ENCODE results near the gene IQSEC3. TPM values are rescaled to one million over a fixed set of nuclear protein-coding genes. Genes with fewer than 3 reads are reported as not detected.

Gene IQSEC3
- total and polyA plus RNA-seq, 2 donors from 2014 or later = 1.4 to 6.9 TPM

GRCh38 chr12:227286-227915 is 160.8 kb downstream of the IQSEC3 start:
- Histone ChIP-seq H3K4me3 (ENCODE audit: low read length in 3 of 3) (no peak overlapping the region), H3K27ac (ENCODE audit: low read depth in 2 of 2, low read length in 2 of 2) (no peak overlapping the region), H3K9ac (ENCODE audit: low read length in 3 of 3) (no peak overlapping the region), H3K36me3 (ENCODE audit: control insufficient read depth in 2 of 3, insufficient read depth in 3 of 3, low read length in 3 of 3) (peaks cover 0 to 31% (median 5%) of the 10 kb centered on the region in 3 donors), H3K9me3 (ENCODE audit: control insufficient read depth in 2 of 3, insufficient read depth in 1 of 3, low read length in 3 of 3) (no peaks in the 10 kb centered on the region), H3K4me1 (ENCODE audit: control insufficient read depth in 2 of 3, insufficient read depth in 2 of 3, low read depth in 1 of 3, low read length in 3 of 3) (peaks cover 0 to 4% (median 0%) of the 10 kb centered on the region in 3 donors), H3K27me3 (ENCODE audit: control insufficient read depth, insufficient read depth, low read length) (no peaks in the 10 kb centered on the region)
- intact Hi-C loops (cut with DNase I) = no loop called here
- TF ChIP-seq, protein P1, sequence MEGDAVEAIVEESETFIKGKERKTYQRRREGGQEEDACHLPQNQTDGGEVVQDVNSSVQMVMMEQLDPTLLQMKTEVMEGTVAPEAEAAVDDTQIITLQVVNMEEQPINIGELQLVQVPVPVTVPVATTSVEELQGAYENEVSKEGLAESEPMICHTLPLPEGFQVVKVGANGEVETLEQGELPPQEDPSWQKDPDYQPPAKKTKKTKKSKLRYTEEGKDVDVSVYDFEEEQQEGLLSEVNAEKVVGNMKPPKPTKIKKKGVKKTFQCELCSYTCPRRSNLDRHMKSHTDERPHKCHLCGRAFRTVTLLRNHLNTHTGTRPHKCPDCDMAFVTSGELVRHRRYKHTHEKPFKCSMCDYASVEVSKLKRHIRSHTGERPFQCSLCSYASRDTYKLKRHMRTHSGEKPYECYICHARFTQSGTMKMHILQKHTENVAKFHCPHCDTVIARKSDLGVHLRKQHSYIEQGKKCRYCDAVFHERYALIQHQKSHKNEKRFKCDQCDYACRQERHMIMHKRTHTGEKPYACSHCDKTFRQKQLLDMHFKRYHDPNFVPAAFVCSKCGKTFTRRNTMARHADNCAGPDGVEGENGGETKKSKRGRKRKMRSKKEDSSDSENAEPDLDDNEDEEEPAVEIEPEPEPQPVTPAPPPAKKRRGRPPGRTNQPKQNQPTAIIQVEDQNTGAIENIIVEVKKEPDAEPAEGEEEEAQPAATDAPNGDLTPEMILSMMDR (IDR thresholded peaks at IDR 0.05; ENCODE audit: borderline replicate concordance, extremely low read depth, insufficient read depth) = no peak
- DNase-seq = peak in 1 of 5 donors; percentile 24
- FAIRE-seq = no peak

Other genes starting within 250 kb of the IQSEC3 start
- gene SLC6A12, start 147.4 kb downstream of the IQSEC3 start, total RNA-seq = 130 TPM
- 45.6 TPM for gene SLC6A12, start 147.4 kb downstream of the IQSEC3 start, polyA plus RNA-seq (ENCODE audit: insufficient read depth, low read depth, low replicate concordance)
- gene SLC6A13, start 196.1 kb downstream of the IQSEC3 start, total RNA-seq = 22.8 TPM
- gene SLC6A13, start 196.1 kb downstream of the IQSEC3 start, polyA plus RNA-seq (ENCODE audit: insufficient read depth, low read depth, low replicate concordance) = 161 TPM

All from kidney (tissue), 14 donors.